Psoas muscle (tissue), 8 donors: ENCODE data around the gene ZNF70. TPM values are rescaled to one million over a fixed set of nuclear protein-coding genes. Genes with fewer than 3 reads are reported as not detected.

Experiments
- ATAC-seq, 4 donors: fragments of 200-7000 bp; cut with Tn5 transposase; one replicate each; pipeline ENCODE4 v1.9.1; 2020; ENCODE audit warnings: moderate library complexity in 3 of 4, mild to moderate bottlenecking in 2 of 4
- DNase-seq, 2 donors: peaks; one replicate each; pipeline ENCODE4 v3.0.0-alpha.2; 2020
- H3K27ac ChIP-seq: fragments of 200-600 bp; one replicate; pipeline ENCODE4 v1.8.0; 2022
- H3K27me3 ChIP-seq, 3 donors: fragments of 200-600 bp in 1 of 3; one replicate each; pipeline versions ENCODE4 v1.6.1 to v1.8.0; 2013 to 2022; ENCODE audit warnings: low read length in 2 of 3, mild to moderate bottlenecking in 2 of 3, moderate library complexity in 1 of 3; ENCODE audit not compliant: insufficient read depth in 3 of 3
- H3K36me3 ChIP-seq, 2 donors: fragments of 200-600 bp in 1 of 2; one replicate each; pipeline versions ENCODE4 v1.6.1 to v1.8.0; 2013 to 2022; ENCODE audit warnings: low read depth in 1 of 2, mild to moderate bottlenecking in 1 of 2, moderate library complexity in 1 of 2; ENCODE audit not compliant: insufficient read depth in 1 of 2
- H3K4me1 ChIP-seq: fragments of 200-600 bp; one replicate; pipeline ENCODE4 v1.8.0; 2022
- H3K4me3 ChIP-seq: fragments of 200-600 bp; one replicate; pipeline ENCODE4 v1.8.0; 2022; ENCODE audit warnings: mild to moderate bottlenecking
- H3K9me3 ChIP-seq: fragments of 200-600 bp; one replicate; pipeline ENCODE4 v1.8.0; 2022
- WGBS, 3 donors: extraction: QIAGEN DNeasy Blood & Tissue Kit; methylation state at CpG; one replicate each; pipeline versions ENCODE4 v1.1.6 to v1.1.7; 2013; 5-methylcytosine and 5-hydroxymethylcytosine counted together
- intact Hi-C, 2 donors: fragments of 100-400 bp; cut with DNase I; formaldehyde crosslinking; loops; one replicate each; pipeline versions ENCODE4 v1.11.0 to v1.14.2; 2022
- polyA plus RNA-seq, 3 donors: library from polyadenylated mRNA; stranded (reverse); fragments of 200-250 nt; gene quantifications; one replicate each; pipeline ENCODE4 v1.2.3, GENCODE V29; 2013
- total RNA-seq, 4 donors: library from RNA; stranded (reverse); fragmentation: NEBNext Ultra II Directional in 2 of 4; extraction: Animal tissue kit (Norgen Biotek cat#: 25700) in 2 of 4; gene quantifications; one replicate each; pipeline versions ENCODE4 v1.2.1 to v1.2.4, GENCODE V29; 2021 to 2023
- TF ChIP-seq, protein P1 (sequence below): fragments of 200-600 bp; IDR thresholded peaks from one replicate; pipeline ENCODE4 v1.8.0; 2022; ENCODE audit warnings: antibody characterized with exemption
- donor health status: healthy with polysubstance abuse.
- donor health status: DM: no; HTN: no; CAD: no; lungs with moderate emphysema.
- donor health status: Bipolar disorder and iron deficiency.
- donor health status: healthy.
- donor health status: DM: yes; HTN: yes; CAD: no.
- donor health status: DM: no; HTN: no; CAD: no.
- donor health status: DM: no; HTN: no; CAD: no.
- donor health status: DM: yes; HTN: yes; CAD: no.

The ZNF70 gene
- total and polyA plus RNA-seq, 7 donors: 1.2 to 12.9 (median 3.5) TPM

GRCh38 chr22:23787910-23788309 lies 37.0 kb upstream of the ZNF70 start:
- intact Hi-C loops: loop anchor here (5.0 kb wide), 3 partner anchors 34 to 59 kb away; no protein-coding TSS in a partner anchor
- Histone ChIP-seq H3K4me3 (peak overlapping the region; percentile 92), H3K27me3 (no peaks in the 10 kb centered on the region), H3K4me1 (peaks cover 32% of the 10 kb centered on the region), H3K36me3 (peaks cover 0 to 16% of the 10 kb centered on the region in 2 donors), H3K27ac (peak overlapping the region; percentile 99), H3K9me3 (no peaks in the 10 kb centered on the region)
- TF ChIP-seq, protein P1, sequence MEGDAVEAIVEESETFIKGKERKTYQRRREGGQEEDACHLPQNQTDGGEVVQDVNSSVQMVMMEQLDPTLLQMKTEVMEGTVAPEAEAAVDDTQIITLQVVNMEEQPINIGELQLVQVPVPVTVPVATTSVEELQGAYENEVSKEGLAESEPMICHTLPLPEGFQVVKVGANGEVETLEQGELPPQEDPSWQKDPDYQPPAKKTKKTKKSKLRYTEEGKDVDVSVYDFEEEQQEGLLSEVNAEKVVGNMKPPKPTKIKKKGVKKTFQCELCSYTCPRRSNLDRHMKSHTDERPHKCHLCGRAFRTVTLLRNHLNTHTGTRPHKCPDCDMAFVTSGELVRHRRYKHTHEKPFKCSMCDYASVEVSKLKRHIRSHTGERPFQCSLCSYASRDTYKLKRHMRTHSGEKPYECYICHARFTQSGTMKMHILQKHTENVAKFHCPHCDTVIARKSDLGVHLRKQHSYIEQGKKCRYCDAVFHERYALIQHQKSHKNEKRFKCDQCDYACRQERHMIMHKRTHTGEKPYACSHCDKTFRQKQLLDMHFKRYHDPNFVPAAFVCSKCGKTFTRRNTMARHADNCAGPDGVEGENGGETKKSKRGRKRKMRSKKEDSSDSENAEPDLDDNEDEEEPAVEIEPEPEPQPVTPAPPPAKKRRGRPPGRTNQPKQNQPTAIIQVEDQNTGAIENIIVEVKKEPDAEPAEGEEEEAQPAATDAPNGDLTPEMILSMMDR: no peak
- 42 to 63% (median 48%) methylated on average over 3 of the region's 3 CpGs for WGBS, 3 donors
- no peak for ATAC-seq
- DNase-seq: no peak

- intact Hi-C loops: loop anchor here (5.0 kb wide), 3 partner anchors 35 to 60 kb away; no protein-coding TSS in a partner anchor
- TF ChIP-seq, protein P1: no peak
- no peaks in the 10 kb centered on the region for H3K9me3 ChIP-seq
- no peak for DNase-seq
- no peak for ATAC-seq
- H3K4me1 ChIP-seq: peaks cover 32% of the 10 kb centered on the region
- no peaks in the 10 kb centered on the region for H3K27me3 ChIP-seq
- 0 to 1% (median 0%) methylated on average over 5 of the region's 5 CpGs for WGBS, 3 donors
- peak overlapping the region; percentile 99 for H3K27ac ChIP-seq
- H3K36me3 ChIP-seq: peaks cover 0 to 13% of the 10 kb centered on the region in 2 donors
- peak overlapping the region; percentile 92 for H3K4me3 ChIP-seq
Observed at GRCh38 chr22:23787600-23787896, 36.6 kb upstream of the ZNF70 start.

DNA sequence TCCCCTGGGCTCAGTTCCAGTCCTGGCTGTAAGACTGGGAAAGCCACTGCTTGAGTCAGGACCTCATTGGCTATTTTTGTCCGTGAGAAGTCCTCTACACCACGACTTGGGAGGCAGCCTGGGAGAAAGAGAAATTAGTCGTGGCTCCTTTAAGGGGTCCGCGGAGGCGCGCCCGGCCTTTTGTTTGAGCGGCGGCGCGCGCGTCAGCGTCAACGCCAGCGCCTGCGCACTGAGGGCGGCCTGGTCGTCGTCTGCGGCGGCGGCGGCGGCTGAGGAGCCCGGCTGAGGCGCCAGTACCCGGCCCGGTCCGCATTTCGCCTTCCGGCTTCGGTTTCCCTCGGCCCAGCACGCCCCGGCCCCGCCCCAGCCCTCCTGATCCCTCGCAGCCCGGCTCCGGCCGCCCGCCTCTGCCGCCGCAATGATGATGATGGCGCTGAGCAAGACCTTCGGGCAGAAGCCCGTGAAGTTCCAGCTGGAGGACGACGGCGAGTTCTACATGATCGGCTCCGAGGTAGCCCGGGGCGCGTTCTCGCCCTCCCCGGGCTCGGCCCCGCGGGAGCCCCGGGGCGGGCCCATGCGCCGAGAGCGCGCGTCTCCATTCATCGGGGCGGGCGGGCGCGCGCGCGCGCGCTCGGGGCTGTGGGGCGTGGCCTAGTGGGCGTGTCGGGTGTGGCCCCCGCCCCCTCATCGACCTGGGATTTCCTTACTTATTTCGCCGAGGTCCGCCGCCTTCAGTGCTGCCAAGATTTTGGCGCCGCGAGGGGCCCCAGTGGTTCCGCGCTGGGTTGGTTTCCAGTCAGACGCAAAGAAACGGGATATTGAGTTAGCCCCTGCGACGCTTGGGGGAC lies 36.1 kb upstream of the ZNF70 start, which contains the start of gene SMARCB1:
Gene SMARCB1, plus strand, starts transcription at position 215 of the 848 bp plus-strand sequence. Its CDS starts 204 bp downstream, at position 419.
- peak; percentile 94 to 96 for DNase-seq
- intact Hi-C loops: loop anchor here (5.0 kb wide), 3 partner anchors 35 to 60 kb away; no protein-coding TSS in a partner anchor
- H3K9me3 ChIP-seq: no peaks in the 10 kb centered on the region
- peaks cover 0 to 7% of the 10 kb centered on the region in 2 donors for H3K36me3 ChIP-seq
- ATAC-seq: peak; percentile 90 to 92 (median 92)
- WGBS, 3 donors: 0 to 1% (median 0%) methylated on average over 73 to 97 of the region's 97 CpGs
- peak within 1 kb of the TSS; percentile 99 for H3K27ac ChIP-seq
- H3K4me1 ChIP-seq: peaks cover 32% of the 10 kb centered on the region
- peak within 1 kb of the TSS; percentile 92 for H3K4me3 ChIP-seq
- TF ChIP-seq, protein P1: no peak
- no peaks in the 10 kb centered on the region for H3K27me3 ChIP-seq

DNA sequence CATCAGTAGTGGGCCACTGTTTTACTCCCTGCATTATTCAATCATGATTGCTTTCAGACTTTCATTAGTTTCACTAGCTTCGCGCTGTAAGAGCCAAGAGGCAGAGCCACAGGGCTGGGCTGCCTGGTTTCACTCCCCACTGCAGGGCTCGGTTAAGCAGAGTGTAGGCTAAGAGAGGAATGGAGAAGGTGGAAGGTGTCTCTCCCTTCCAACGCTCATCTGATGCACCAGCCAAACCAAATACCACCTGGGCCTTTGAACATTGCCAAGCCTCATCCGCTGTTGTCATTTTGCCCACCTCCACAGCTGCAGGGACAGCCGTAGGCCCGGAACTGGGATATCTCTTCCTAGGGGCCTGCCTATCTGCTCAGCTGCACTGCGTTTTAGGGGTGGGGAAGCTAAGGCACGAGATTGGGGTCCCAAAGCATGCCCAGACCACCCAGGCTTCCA lies 35.4 kb upstream of the ZNF70 start:
- ATAC-seq: peak; percentile 30 to 59 (median 44)
- H3K27ac ChIP-seq: peak overlapping the region; percentile 99
- peaks cover 32% of the 10 kb centered on the region for H3K4me1 ChIP-seq
- no peaks in the 10 kb centered on the region for H3K9me3 ChIP-seq
- intact Hi-C loops: loop anchor here (5.0 kb wide), 3 partner anchors 36 to 61 kb away; no protein-coding TSS in a partner anchor
- no peaks in the 10 kb centered on the region for H3K36me3 ChIP-seq
- peak overlapping the region; percentile 92 for H3K4me3 ChIP-seq
- TF ChIP-seq, protein P1: no peak
- H3K27me3 ChIP-seq: no peaks in the 10 kb centered on the region
- WGBS, 3 donors: 9 to 22% (median 14%) methylated on average over 9 of the region's 9 CpGs
- DNase-seq: no peak
